OCI-LY3 (cell line): ENCODE data around the gene KRT79.

Source experiments
- CTCF ChIP-seq: fragments of 200-600, 300-600 bp; sonication (generic); IDR thresholded peaks from 2 replicates; pipeline ENCODE4 v1.5.1; 2014; ENCODE audit warnings: antibody characterized with exemption, low read length, low read depth
- EZH2phosphoT487 ChIP-seq: fragments of 200-600 bp; shearing (Covaris generic); IDR thresholded peaks from 2 replicates; pipeline ENCODE4 v1.6.1; 2018; ENCODE audit warnings: antibody characterized with exemption, mixed run types, low read depth

- TF ChIP-seq CTCF (no peak), EZH2phosphoT487 (no peak)
These were observed 27.4 kb upstream of the KRT79 start for GRCh38 chr12:52861511-52861910.
